Measurements from ENCODE around the gene KRTAP5-7.
"Not testable (repeated sequence)": the region's sequence is repeated elsewhere in the genome, so short reads cannot be mapped to it uniquely, and the experiment has no call there.

The KRTAP5-7 gene

GRCh38 chr11:71526796-71527575 lies at the start of gene KRTAP5-7:
TSS of gene KRTAP5-7 (plus strand) at chr11:71527267. CDS start at chr11:71527301, 34 bp downstream.
- not testable (repeated sequence) for DNase-seq

- DNase-seq: no peak
Observed at GRCh38 chr11:71477641-71478527, 49.2 kb upstream of the KRTAP5-7 start.

GRCh38 chr11:71478528-71478840 lies 48.6 kb upstream of the KRTAP5-7 start:
- no peak for DNase-seq

- no peak for DNase-seq
Observed at GRCh38 chr11:71481101-71481960, 45.7 kb upstream of the KRTAP5-7 start.

GRCh38 chr11:71482216-71482615 lies 44.9 kb upstream of the KRTAP5-7 start:
- no peak for DNase-seq

GRCh38 chr11:71482746-71483364 lies 44.2 kb upstream of the KRTAP5-7 start:
- DNase-seq: no peak

- DNase-seq: no peak
Observed at GRCh38 chr11:71483692-71484091, 43.4 kb upstream of the KRTAP5-7 start.

- no peak for DNase-seq
Observed at GRCh38 chr11:71484248-71485062, 42.6 kb upstream of the KRTAP5-7 start.

GRCh38 chr11:71485063-71485399 lies 42.0 kb upstream of the KRTAP5-7 start:
- DNase-seq: no peak

GRCh38 chr11:71485466-71485865 lies 41.6 kb upstream of the KRTAP5-7 start:
- DNase-seq: no peak

- no peak for DNase-seq
Observed at GRCh38 chr11:71486320-71486719, 40.7 kb upstream of the KRTAP5-7 start.

- DNase-seq: no peak
Observed at GRCh38 chr11:71488681-71489270, 38.3 kb upstream of the KRTAP5-7 start.

- DNase-seq: no peak
Observed at GRCh38 chr11:71489311-71490043, 37.6 kb upstream of the KRTAP5-7 start.

- DNase-seq: no peak
Observed at GRCh38 chr11:71490044-71490730, 36.9 kb upstream of the KRTAP5-7 start.

- DNase-seq: no peak
Observed at GRCh38 chr11:71490731-71491390, 36.2 kb upstream of the KRTAP5-7 start.

- DNase-seq: no peak
Observed at GRCh38 chr11:71491531-71491930, 35.5 kb upstream of the KRTAP5-7 start.

GRCh38 chr11:71491940-71492339 lies 35.1 kb upstream of the KRTAP5-7 start:
- no peak for DNase-seq

- DNase-seq: no peak
Observed at GRCh38 chr11:71495286-71496230, 31.5 kb upstream of the KRTAP5-7 start.
